CD4-positive, alpha-beta T cell treated with Interferon alpha-2 for 1 hour (primary cell): ENCODE results near the gene FAM234B.

Experiments
- DNase-seq, 2 donors: peaks; one replicate each; pipeline ENCODE4 v3.0.0-alpha.2; 2020 to 2022

The FAM234B gene

GRCh38 chr12:13093191-13093847 lies 49.1 kb downstream of the FAM234B start:
- no peak for DNase-seq

DNA sequence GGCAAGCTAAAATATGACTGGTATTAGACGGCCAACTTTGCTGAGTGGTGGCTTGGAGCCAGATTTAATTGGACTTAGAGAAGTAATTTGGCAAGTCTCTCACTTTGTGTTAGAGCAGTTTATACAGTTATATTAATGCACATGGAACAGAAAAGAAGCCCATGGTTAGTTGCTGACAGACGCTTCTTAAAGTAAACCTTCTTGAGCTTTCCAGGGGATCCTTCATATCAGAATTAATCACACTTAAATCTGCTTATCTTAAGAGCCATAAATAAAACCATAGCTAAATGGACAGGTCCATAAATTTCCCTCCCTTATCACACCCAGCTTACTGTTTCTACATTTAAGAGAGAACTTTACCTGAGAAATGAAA lies 49.7 kb downstream of the FAM234B start:
- no peak for DNase-seq

- peak; percentile 11 to 46 for DNase-seq
Measured at GRCh38 chr12:13094367-13094766, 50.2 kb downstream of the FAM234B start.

- no peak for DNase-seq
Measured at GRCh38 chr12:13095266-13095995, 51.2 kb downstream of the FAM234B start.

DNA sequence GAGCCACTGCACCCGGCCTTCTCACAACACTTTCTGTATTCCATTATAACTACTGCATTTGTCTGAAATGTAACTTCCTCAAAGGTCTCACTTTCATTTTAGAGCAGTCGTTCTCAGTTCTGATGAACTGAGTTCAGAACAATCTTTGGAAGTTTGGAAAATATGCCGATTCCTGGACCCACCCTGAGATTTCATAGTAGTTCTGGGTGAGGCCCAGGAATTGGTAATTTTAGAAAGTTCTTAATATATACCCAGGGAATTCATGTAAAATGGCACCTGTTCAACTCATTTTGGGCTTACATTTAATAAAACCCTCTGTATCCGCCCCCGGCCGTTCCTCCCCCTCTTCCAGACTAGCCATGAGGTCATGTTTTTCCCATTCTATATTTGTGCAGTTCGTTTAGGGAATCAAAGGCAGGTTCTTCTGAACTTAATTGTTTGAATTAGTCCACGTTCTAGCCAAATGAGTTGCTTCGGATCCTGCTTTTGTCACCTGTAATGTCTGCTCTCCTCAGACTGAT lies 53.4 kb downstream of the FAM234B start:
- DNase-seq, result no peak

DNA sequence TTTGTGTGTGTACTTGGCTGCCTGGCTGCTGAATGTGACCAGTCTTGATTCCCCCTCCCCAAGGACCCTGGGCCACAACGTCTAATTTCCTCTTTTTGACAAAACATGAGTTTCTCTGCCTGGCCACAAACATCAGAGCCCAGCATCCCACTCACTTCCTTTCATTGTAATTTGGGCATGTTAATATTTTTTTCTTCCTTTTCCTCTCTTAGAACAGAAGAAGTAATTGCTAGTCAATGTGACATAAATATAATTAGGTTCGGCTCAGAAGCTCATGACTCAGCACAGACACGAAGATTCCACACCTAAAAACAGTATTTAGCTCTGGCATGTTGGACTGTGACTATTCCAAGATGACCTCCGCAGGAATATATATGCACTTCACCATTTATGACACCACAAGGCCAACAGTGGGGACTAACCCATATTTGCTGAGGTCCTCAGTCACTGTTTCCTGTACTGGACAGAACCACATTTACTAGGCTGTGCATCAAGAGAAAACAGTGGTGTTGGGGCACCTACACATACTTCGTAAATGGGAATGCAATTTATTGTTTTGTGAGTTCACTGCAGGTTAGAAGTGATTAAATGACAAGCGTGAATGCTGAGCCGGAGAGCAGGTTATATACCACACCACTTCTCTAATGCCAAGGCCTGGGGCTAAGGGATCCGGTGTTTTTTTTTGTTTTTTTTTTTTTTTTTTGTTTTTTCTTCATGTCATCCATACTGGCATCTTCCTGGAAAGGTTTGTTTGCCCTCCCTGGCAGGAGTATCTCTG lies 55.1 kb downstream of the FAM234B start:
- peak; percentile 12 to 66 for DNase-seq

DNA sequence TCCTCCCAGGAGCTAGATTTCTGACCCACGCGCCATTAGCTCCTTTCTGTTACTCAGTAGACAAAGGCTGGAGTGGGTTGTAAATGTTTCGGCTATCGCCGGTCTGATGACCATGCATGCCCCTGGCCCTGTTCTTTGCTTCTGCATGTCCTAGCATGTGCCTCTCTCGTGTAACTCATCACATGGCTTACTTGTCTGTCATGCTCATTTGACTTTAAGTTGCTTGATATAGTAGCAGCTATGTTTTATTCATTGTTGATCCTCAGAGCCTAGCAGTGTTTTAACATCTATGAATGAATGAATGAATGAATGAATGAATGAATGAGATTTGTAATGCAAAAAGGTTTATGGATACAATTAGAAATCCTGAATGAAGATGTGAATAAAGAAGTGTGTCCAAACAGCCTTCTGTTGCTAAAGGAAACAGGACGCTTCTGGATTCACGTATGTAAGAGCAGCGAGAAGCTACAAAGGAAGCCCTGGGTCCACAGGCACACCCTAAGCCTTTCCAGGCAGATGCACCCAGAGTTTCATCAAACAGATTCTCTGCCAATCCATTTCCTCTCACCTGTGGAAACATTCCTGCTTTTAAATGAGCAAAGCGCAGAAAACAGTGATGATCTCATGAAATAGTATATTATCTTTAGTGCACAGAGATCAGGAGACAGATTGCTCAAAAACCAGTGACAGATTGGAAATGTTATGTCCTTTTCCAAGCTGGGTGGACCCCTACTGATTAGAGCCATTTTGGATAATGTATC lies 55.8 kb downstream of the FAM234B start:
- DNase-seq, result no peak

DNA sequence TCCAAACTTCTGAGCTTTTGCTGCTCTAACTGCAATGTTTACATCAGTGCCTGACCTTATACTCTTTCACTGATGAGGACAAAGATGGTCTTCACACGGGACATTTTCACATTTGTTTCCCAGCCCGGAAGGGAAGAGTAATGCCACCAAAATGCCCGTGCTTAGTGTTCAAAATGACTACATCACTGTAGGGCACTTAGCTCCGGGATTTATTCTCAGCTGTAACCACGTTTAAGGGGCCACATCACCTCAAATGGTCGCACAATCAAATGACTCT lies 56.4 kb downstream of the FAM234B start:
- no peak for DNase-seq

- peak; percentile 96 to 97 for DNase-seq
Measured at GRCh38 chr12:13100882-13101769, 56.9 kb downstream of the FAM234B start.

GRCh38 chr12:13101821-13102375 lies 57.7 kb downstream of the FAM234B start:
- peak in 1 of 2 donors; percentile 29 for DNase-seq

DNA sequence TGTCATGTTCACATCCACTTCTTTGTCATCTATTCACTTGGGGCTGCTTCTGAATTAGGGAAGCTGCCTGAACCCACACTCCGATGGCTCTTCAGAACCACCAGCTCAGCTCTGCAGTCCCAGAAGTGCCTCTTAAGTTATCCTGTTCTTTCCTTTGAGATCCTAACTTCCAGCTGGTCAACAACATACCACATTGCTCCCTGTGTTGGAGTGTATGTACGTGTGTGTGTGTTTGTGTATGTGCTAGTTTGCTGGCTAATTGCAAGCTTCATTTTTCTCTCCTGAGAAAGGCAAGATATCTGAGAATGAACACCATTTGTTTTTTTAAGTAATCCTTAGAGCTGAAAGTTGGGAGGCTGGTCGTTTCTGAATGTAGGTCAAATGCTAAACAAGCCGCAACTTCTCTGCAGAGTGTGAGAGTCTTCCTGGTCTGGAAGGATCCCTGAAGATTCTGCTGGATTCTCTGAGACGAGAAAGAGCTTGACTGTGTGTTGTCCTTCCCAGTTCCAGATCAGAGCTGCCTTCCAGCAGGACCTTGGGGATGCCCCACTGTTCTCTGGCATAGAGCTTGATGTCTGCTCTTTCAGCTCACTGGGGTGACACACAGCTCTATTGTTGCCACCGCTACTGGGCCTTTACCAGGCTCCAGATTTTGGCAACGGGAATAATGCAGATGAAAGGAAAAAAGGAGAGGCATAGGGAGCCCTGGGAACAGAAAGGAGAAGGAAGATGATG lies 58.4 kb downstream of the FAM234B start:
- peak in 1 of 2 donors; percentile 3 for DNase-seq

GRCh38 chr12:13103391-13104033 lies 59.3 kb downstream of the FAM234B start, which contains the start of gene GSG1:
Gene GSG1, minus strand, starts transcription at chr12:13103667. Its CDS starts 155 bp downstream, at chr12:13103512.
- DNase-seq, result no peak

GRCh38 chr12:13104409-13104808 lies 60.2 kb downstream of the FAM234B start:
- no peak for DNase-seq

DNA sequence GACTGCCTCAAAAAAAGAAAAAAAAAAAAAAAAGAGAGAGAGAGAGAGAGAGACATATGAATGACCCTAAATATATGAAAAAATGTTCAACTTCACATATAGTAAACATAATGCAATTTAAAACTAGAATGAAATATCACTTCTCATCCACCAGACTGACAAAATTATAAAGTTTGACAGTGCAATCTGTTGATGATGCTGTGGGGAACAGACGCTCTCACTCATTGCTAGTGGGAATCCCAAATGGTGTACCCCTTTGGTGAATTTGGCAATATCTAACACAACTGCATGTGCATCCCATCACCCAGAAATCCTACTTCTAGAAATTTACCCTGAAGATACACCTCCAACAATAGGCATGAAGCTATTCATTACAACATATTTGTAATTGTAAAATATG lies 61.6 kb downstream of the FAM234B start:
- no peak for DNase-seq

GRCh38 chr12:13106666-13107065 lies 62.5 kb downstream of the FAM234B start:
- DNase-seq, result no peak

- DNase-seq, result no peak
Measured at GRCh38 chr12:13112968-13113367, 68.8 kb downstream of the FAM234B start.

DNA sequence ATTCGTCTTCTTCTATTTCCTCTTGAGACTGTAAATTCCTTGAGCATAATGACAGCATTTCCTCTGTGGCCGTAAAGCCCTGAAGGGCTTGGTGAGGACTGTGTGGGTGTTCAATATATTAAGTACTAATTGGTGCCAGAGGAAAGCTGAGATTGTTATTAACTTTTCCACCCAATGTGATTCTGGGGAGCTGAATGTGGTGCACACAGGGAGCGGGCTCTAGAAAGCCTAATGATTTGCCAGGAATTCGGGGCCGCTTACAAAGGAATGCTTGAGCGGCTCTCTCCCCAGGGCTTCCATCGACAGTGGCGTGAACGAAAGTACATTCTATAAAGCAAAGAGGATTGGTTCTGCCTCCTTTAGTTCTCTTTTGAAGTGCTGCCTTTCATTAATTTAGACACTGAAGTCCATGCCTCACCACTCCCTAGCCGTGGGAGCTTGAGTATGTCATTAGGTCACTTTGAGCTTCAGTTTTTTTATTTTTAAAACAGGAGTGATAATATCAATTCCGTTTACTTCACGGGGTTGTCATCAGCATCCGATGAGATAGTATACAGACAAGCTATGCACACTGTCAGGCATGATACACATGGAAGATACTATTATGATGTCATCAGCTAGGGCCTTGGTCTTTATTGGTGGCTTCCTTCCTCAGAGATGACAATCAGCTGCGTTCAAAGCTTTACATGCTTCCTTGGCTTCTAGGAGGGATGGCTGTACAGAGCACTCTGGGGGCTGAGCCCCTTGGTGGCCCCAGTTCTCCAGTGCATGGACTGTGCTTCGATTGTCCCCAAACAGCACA lies 70.3 kb downstream of the FAM234B start:
- DNase-seq, result no peak

GRCh38 chr12:13116259-13116658 lies 72.1 kb downstream of the FAM234B start:
- DNase-seq, result no peak

GRCh38 chr12:13117029-13117428 lies 72.8 kb downstream of the FAM234B start:
- DNase-seq, result no peak
